HepG2 (cell line): ENCODE results near the gene CBR4. TPM values are rescaled to one million over a fixed set of nuclear protein-coding genes. Genes with fewer than 3 reads are reported as not detected.

Source experiments
- ADNP ChIP-seq: sonication (generic); formaldehyde crosslinking; IDR thresholded peaks from 2 replicates; pipeline ENCODE4 v1.4.0; 2020; ENCODE audit warnings: missing genetic modification reagents
- ARID2 ChIP-seq: sonication (generic); formaldehyde crosslinking; IDR thresholded peaks from 2 replicates; pipeline ENCODE4 v1.8.1; 2022; ENCODE audit warnings: mild to moderate bottlenecking, missing genetic modification reagents, borderline replicate concordance
- ESRRA ChIP-seq: sonication (generic); formaldehyde crosslinking; IDR thresholded peaks from 2 replicates; pipeline ENCODE4 v1.5.1; 2020; ENCODE audit warnings: mild to moderate bottlenecking, low read depth, missing genetic modification reagents
- SMC3 ChIP-seq: IDR thresholded peaks from 2 replicates; pipeline ENCODE4 v1.6.1; 2011; ENCODE audit warnings: low read length, improper control_type of control experiment
- ZFP36 ChIP-seq: fragments of 150-350 bp; IDR thresholded peaks from 2 replicates; pipeline ENCODE4 v1.6.1; 2018; ENCODE audit warnings: borderline replicate concordance, low read length, low read depth; ENCODE audit not compliant: partially characterized antibody
- ZNF124 ChIP-seq: sonication (generic); formaldehyde crosslinking; IDR thresholded peaks from 2 replicates; pipeline ENCODE4 v1.4.0; 2020; ENCODE audit warnings: missing genetic modification reagents
- ZNF17 ChIP-seq: sonication (generic); formaldehyde crosslinking; IDR thresholded peaks from 2 replicates; pipeline ENCODE4 v1.5.0; 2020; ENCODE audit warnings: mild to moderate bottlenecking, missing genetic modification reagents
- ZNF781 ChIP-seq: sonication (generic); formaldehyde crosslinking; IDR thresholded peaks from 2 replicates; pipeline ENCODE4 v1.5.1; 2020; ENCODE audit warnings: borderline replicate concordance, mild to moderate bottlenecking, missing genetic modification reagents; ENCODE audit errors: not compliant biosample characterization
- polyA plus RNA-seq, 8 experiments: library from polyadenylated mRNA; depleted of rRNA in 3 of 8; stranded (reverse) in 7 of 8; unstranded in 1 of 8; fragments of >200 nt; fragmentation: Illumina TruSeq in 4 of 8; extraction: Trizol in 4 of 8; gene quantifications; 2 replicates each; pipeline versions ENCODE4 v1.2.1 to v1.2.3, GENCODE V29; 2011 to 2016; ENCODE audit warnings: low read depth in 4 of 8, missing spikeins in 1 of 8, mixed read lengths in 1 of 8; ENCODE audit not compliant: insufficient read depth in 1 of 8
- total RNA-seq, 5 experiments: library from RNA; depleted of rRNA; stranded (reverse); fragments of >200 nt; fragmentation: Illumina TruSeq; extraction: Trizol; gene quantifications; 2 replicates each; pipeline ENCODE4 v1.2.3, GENCODE V29; 2016; ENCODE audit warnings: low read depth in 1 of 5
- TF ChIP-seq, protein P1 (sequence below): sonication (generic); formaldehyde crosslinking; IDR thresholded peaks from 2 replicates; pipeline ENCODE4 v1.4.0; 2020; ENCODE audit warnings: mild to moderate bottlenecking, missing genetic modification reagents
- TF ChIP-seq, protein P2 (sequence below): sonication (generic); formaldehyde crosslinking; IDR thresholded peaks from 2 replicates; pipeline ENCODE4 v1.4.0; 2020; ENCODE audit warnings: missing genetic modification reagents
- TF ChIP-seq, protein P3 (sequence below): sonication (generic); formaldehyde crosslinking; IDR thresholded peaks from 2 replicates; pipeline ENCODE4 v1.9.0; 2022; ENCODE audit warnings: missing genetic modification reagents, mild to moderate bottlenecking, borderline replicate concordance
- TF ChIP-seq, protein P4 (sequence below): sonication (generic); formaldehyde crosslinking; IDR thresholded peaks from 2 replicates; pipeline ENCODE4 v1.5.0; 2020; ENCODE audit warnings: mild to moderate bottlenecking, missing genetic modification reagents
- TF ChIP-seq, protein P5 (sequence below): sonication (generic); formaldehyde crosslinking; IDR thresholded peaks from 2 replicates; pipeline ENCODE4 v1.9.0; 2021; ENCODE audit warnings: missing genetic modification reagents, borderline replicate concordance

The CBR4 gene
- total and polyA plus RNA-seq, 2 of the 13 experiments (the other 11 are each of a cell fraction or from before 2014, with no cell fraction given), result 7.3 to 20.7 TPM

DNA sequence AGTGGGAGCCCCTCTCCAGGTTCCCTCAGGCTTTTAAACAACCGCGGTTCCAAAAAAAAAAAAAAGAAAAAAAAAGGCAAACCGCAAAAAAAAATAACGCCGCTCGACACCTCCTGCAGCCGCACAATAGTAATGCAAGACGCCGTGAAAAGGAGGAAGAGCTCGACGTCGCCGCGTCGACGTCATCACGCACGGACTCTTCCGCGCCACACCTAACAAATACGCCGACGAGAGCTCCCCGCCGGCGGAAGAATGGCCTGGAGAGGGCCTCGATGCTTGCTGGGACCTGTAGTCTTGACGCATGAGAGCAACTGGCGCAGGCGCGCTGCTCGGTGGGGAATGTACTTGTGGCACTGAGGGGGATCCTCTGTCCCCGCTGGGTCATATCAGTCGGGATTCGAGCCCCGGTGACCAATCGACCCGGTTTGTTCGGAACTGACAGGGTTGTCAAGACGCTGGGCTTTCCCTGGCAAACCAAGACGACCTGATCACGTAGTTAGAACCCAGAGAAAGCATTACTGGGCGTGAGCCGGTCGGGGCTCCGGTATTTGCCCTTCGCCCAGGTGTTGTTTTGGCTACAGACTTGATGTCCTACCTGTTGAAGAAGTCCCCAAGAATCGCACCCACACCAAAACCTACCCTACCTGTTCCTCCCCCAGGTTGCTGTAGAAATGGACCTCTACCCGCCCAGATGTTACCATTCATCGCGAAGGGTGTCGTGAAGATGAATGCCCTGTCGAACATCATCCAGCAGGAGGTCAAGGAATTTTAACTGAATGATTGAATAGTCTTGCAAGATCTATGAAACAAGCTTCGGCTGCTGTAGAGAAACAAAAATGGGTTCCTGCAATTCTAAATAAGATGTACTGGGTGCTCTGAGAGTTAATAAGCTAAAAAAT lies at the start of gene CBR4 (continued):
- TF ChIP-seq, protein P1, sequence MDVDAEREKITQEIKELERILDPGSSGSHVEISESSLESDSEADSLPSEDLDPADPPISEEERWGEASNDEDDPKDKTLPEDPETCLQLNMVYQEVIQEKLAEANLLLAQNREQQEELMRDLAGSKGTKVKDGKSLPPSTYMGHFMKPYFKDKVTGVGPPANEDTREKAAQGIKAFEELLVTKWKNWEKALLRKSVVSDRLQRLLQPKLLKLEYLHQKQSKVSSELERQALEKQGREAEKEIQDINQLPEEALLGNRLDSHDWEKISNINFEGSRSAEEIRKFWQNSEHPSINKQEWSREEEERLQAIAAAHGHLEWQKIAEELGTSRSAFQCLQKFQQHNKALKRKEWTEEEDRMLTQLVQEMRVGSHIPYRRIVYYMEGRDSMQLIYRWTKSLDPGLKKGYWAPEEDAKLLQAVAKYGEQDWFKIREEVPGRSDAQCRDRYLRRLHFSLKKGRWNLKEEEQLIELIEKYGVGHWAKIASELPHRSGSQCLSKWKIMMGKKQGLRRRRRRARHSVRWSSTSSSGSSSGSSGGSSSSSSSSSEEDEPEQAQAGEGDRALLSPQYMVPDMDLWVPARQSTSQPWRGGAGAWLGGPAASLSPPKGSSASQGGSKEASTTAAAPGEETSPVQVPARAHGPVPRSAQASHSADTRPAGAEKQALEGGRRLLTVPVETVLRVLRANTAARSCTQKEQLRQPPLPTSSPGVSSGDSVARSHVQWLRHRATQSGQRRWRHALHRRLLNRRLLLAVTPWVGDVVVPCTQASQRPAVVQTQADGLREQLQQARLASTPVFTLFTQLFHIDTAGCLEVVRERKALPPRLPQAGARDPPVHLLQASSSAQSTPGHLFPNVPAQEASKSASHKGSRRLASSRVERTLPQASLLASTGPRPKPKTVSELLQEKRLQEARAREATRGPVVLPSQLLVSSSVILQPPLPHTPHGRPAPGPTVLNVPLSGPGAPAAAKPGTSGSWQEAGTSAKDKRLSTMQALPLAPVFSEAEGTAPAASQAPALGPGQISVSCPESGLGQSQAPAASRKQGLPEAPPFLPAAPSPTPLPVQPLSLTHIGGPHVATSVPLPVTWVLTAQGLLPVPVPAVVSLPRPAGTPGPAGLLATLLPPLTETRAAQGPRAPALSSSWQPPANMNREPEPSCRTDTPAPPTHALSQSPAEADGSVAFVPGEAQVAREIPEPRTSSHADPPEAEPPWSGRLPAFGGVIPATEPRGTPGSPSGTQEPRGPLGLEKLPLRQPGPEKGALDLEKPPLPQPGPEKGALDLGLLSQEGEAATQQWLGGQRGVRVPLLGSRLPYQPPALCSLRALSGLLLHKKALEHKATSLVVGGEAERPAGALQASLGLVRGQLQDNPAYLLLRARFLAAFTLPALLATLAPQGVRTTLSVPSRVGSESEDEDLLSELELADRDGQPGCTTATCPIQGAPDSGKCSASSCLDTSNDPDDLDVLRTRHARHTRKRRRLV (CRISPR knock-in tag), result no peak
- TF ChIP-seq ZNF124 (no peak), ZFP36 (no peak), ADNP (CRISPR knock-in tag) (no peak), ARID2 (peak; percentile 57; the same call in 1 of the 2 replicates), ESRRA (no peak), SMC3 (no peak), ZNF781 (CRISPR knock-in tag) (no peak), ZNF17 (CRISPR knock-in tag) (no peak)
- TF ChIP-seq, protein P2, sequence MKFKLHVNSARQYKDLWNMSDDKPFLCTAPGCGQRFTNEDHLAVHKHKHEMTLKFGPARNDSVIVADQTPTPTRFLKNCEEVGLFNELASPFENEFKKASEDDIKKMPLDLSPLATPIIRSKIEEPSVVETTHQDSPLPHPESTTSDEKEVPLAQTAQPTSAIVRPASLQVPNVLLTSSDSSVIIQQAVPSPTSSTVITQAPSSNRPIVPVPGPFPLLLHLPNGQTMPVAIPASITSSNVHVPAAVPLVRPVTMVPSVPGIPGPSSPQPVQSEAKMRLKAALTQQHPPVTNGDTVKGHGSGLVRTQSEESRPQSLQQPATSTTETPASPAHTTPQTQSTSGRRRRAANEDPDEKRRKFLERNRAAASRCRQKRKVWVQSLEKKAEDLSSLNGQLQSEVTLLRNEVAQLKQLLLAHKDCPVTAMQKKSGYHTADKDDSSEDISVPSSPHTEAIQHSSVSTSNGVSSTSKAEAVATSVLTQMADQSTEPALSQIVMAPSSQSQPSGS (CRISPR knock-in tag), result peak; percentile 32; the same call in 1 of the 2 replicates
- TF ChIP-seq, protein P3, sequence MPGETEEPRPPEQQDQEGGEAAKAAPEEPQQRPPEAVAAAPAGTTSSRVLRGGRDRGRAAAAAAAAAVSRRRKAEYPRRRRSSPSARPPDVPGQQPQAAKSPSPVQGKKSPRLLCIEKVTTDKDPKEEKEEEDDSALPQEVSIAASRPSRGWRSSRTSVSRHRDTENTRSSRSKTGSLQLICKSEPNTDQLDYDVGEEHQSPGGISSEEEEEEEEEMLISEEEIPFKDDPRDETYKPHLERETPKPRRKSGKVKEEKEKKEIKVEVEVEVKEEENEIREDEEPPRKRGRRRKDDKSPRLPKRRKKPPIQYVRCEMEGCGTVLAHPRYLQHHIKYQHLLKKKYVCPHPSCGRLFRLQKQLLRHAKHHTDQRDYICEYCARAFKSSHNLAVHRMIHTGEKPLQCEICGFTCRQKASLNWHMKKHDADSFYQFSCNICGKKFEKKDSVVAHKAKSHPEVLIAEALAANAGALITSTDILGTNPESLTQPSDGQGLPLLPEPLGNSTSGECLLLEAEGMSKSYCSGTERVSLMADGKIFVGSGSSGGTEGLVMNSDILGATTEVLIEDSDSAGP (CRISPR knock-in tag), result peak; percentile 62
- TF ChIP-seq, protein P4, sequence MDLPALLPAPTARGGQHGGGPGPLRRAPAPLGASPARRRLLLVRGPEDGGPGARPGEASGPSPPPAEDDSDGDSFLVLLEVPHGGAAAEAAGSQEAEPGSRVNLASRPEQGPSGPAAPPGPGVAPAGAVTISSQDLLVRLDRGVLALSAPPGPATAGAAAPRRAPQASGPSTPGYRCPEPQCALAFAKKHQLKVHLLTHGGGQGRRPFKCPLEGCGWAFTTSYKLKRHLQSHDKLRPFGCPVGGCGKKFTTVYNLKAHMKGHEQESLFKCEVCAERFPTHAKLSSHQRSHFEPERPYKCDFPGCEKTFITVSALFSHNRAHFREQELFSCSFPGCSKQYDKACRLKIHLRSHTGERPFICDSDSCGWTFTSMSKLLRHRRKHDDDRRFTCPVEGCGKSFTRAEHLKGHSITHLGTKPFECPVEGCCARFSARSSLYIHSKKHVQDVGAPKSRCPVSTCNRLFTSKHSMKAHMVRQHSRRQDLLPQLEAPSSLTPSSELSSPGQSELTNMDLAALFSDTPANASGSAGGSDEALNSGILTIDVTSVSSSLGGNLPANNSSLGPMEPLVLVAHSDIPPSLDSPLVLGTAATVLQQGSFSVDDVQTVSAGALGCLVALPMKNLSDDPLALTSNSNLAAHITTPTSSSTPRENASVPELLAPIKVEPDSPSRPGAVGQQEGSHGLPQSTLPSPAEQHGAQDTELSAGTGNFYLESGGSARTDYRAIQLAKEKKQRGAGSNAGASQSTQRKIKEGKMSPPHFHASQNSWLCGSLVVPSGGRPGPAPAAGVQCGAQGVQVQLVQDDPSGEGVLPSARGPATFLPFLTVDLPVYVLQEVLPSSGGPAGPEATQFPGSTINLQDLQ (CRISPR knock-in tag), result no peak
- TF ChIP-seq, protein P5, sequence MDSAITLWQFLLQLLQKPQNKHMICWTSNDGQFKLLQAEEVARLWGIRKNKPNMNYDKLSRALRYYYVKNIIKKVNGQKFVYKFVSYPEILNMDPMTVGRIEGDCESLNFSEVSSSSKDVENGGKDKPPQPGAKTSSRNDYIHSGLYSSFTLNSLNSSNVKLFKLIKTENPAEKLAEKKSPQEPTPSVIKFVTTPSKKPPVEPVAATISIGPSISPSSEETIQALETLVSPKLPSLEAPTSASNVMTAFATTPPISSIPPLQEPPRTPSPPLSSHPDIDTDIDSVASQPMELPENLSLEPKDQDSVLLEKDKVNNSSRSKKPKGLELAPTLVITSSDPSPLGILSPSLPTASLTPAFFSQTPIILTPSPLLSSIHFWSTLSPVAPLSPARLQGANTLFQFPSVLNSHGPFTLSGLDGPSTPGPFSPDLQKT, result no peak
